GM13977 (cell line): ENCODE data around the gene APPL2.

ENCODE experiments used
- DNase-seq: peaks from one replicate; pipeline ENCODE4 v3.0.0; 2012; ENCODE audit warnings: low spot score
- CTCF ChIP-seq: IDR thresholded peaks from 2 replicates; pipeline ENCODE4 v1.5.1; 2012; ENCODE audit warnings: mild to moderate bottlenecking, control low read depth; ENCODE audit not compliant: insufficient read depth; ENCODE audit errors: extremely low read depth, missing control alignments
- in situ Hi-C: fragments of 300-500 bp; cut with MboI; formaldehyde crosslinking; loops from one replicate; pipeline ENCODE4 v1.12.0; 2022; ENCODE audit warnings: low sequenced_read_pairs, low pct_unique_long_range_greater_than_20kb, mixed read lengths, inconsistent platforms; ENCODE audit not compliant: unreplicated experiment

The APPL2 gene

GRCh38 chr12:105164068-105164467 lies 71.9 kb downstream of the APPL2 start:
- no peak for TF ChIP-seq CTCF
- in situ Hi-C loops = no loop called here
- no peak for DNase-seq

DNA sequence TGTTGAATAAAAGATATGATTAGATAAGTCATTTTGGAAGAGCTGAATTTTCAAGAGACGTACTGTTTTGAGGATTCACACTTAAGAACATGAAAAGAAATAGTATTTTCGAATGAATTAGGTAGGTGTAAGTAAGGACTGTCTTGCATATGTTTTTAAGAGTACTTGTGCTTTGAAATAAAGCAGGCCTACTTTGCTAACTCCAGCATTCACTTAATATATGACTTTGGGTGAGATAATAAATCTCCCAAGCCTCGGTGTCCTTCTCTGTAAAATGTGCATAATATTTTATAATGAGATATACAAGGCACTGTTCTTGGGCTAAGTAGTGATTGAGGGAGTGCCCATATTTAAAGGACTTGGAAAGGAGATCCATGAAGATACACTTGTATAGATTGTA lies 73.8 kb downstream of the APPL2 start:
- DNase-seq = no peak
- in situ Hi-C loops = no loop called here
- TF ChIP-seq CTCF = no peak

GRCh38 chr12:105158876-105159275 lies 77.1 kb downstream of the APPL2 start:
- DNase-seq = no peak
- in situ Hi-C loops = no loop called here

GRCh38 chr12:105157606-105158005 lies 78.4 kb downstream of the APPL2 start:
- DNase-seq = no peak
- in situ Hi-C loops = no loop called here
- no peak for TF ChIP-seq CTCF

More at GRCh38 chr12:105158876-105159275, 77.1 kb downstream of the APPL2 start:
- no peak for TF ChIP-seq CTCF

- no peak for DNase-seq
- in situ Hi-C loops = no loop called here
- no peak for TF ChIP-seq CTCF
Measured at GRCh38 chr12:105156260-105156659, 79.7 kb downstream of the APPL2 start.

- no peak for DNase-seq
- in situ Hi-C loops = no loop called here
- no peak for TF ChIP-seq CTCF
Measured at GRCh38 chr12:105142259-105142658, 93.7 kb downstream of the APPL2 start.
